Keratinocyte (primary cell): ENCODE measurements around the gene PLEKHS1.

Source experiments
- EZH2 ChIP-seq: IDR thresholded peaks from one replicate; pipeline ENCODE4 v1.6.1; 2012; ENCODE audit warnings: inconsistent platforms, mild to moderate bottlenecking, low read length, moderate library complexity
- TF ChIP-seq, protein P1 (sequence below), 3 experiments: IDR thresholded peaks in 1 of 3; conservative IDR thresholded peaks in 1 of 3; optimal IDR thresholded peaks in 1 of 3; 2 replicates in 2 of 3; 3 replicates in 1 of 3; pipeline versions ENCODE3 to v1.5.1; 2011; ENCODE audit warnings: low read length in 3 of 3, mild to moderate bottlenecking in 3 of 3, moderate library complexity in 2 of 3, control low read depth in 1 of 3, inconsistent platforms in 1 of 3; ENCODE audit not compliant: insufficient read depth in 2 of 3; ENCODE audit errors: extremely low read depth in 1 of 3

DNA sequence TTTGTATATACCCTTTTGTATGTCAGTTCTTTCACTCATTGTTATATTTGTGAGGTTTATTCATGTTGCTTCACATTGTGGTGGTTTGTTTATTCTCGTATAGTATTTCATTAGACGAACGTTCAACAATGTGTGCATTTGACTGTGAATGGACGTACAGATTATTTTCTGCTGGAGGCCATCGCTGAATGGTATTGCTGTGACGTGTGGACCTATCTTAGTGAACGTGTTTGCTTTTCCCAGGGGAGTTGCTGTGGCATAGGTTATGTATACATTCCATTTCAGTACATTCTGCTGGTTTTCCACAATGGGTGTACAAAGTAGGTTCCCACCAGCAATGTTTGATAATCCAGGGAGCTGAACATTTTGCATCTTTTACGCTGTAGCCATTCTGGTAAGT, 31.1 kb upstream of the PLEKHS1 start:
- TF ChIP-seq, protein P1, sequence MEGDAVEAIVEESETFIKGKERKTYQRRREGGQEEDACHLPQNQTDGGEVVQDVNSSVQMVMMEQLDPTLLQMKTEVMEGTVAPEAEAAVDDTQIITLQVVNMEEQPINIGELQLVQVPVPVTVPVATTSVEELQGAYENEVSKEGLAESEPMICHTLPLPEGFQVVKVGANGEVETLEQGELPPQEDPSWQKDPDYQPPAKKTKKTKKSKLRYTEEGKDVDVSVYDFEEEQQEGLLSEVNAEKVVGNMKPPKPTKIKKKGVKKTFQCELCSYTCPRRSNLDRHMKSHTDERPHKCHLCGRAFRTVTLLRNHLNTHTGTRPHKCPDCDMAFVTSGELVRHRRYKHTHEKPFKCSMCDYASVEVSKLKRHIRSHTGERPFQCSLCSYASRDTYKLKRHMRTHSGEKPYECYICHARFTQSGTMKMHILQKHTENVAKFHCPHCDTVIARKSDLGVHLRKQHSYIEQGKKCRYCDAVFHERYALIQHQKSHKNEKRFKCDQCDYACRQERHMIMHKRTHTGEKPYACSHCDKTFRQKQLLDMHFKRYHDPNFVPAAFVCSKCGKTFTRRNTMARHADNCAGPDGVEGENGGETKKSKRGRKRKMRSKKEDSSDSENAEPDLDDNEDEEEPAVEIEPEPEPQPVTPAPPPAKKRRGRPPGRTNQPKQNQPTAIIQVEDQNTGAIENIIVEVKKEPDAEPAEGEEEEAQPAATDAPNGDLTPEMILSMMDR (optimal IDR thresholded peaks at IDR 0.05 in 1 of 3, IDR thresholded peaks at IDR 0.05 in 1 of 3, conservative IDR thresholded peaks at IDR 0.05 in 1 of 3; ENCODE audit: extremely low read depth in 1 of 3, insufficient read depth in 2 of 3, low read length in 3 of 3), result no peak
- no peak for TF ChIP-seq EZH2
